GM18511 (cell line): ENCODE measurements around the gene CAPN1.
"Not testable (repeated sequence)": the region's sequence is repeated elsewhere in the genome, so short reads cannot be mapped to it uniquely, and the experiment has no call there.

Experiments used
- ATAC-seq: cut with Tn5 transposase; IDR thresholded peaks from one replicate; pipeline ENCODE4 v1.9.1; 2021; ENCODE audit warnings: mild to moderate bottlenecking, moderate library complexity; ENCODE audit not compliant: unreplicated experiment

Gene CAPN1

GRCh38 chr11:65181569-65182257, at the start of gene CAPN1:
Gene CAPN1 (plus strand): TSS chr11:65181928. CDS start chr11:65182702, 774 bp downstream.
- ATAC-seq = peak; percentile 66

GRCh38 chr11:65132238-65132987, 49.3 kb upstream of the CAPN1 start:
- peak; percentile 42 for ATAC-seq

- ATAC-seq = no peak
These were observed 48.6 kb upstream of the CAPN1 start for GRCh38 chr11:65132988-65133700.

GRCh38 chr11:65133724-65134123, 48.0 kb upstream of the CAPN1 start:
- ATAC-seq = no peak

- ATAC-seq = peak; percentile 61
These were observed 47.3 kb upstream of the CAPN1 start, which contains the start of gene SYVN1 for GRCh38 chr11:65134240-65134951. Gene SYVN1 (minus strand): TSS chr11:65134519. CDS start chr11:65133601, 918 bp downstream.

GRCh38 chr11:65134952-65135632, 46.6 kb upstream of the CAPN1 start:
- peak; percentile 65 for ATAC-seq

GRCh38 chr11:65135633-65136145, 46.0 kb upstream of the CAPN1 start:
- no peak for ATAC-seq

GRCh38 chr11:65136515-65137096, 45.1 kb upstream of the CAPN1 start:
- no peak for ATAC-seq

GRCh38 chr11:65141896-65142494, 39.7 kb upstream of the CAPN1 start:
- no peak for ATAC-seq

GRCh38 chr11:65147352-65148075, 34.2 kb upstream of the CAPN1 start:
- no peak for ATAC-seq

- ATAC-seq = no peak
These were observed 33.1 kb upstream of the CAPN1 start for GRCh38 chr11:65148657-65149056.

- not testable (repeated sequence) for ATAC-seq
These were observed 31.6 kb upstream of the CAPN1 start for GRCh38 chr11:65150131-65150508.

GRCh38 chr11:65150509-65151299, 31.0 kb upstream of the CAPN1 start:
- ATAC-seq = no peak

- ATAC-seq = no peak
These were observed 30.3 kb upstream of the CAPN1 start for GRCh38 chr11:65151331-65151899.

- no peak for ATAC-seq
These were observed 29.6 kb upstream of the CAPN1 start for GRCh38 chr11:65152122-65152521.

- no peak for ATAC-seq
These were observed 25.5 kb upstream of the CAPN1 start for GRCh38 chr11:65156256-65156655.

- no peak for ATAC-seq
These were observed 24.8 kb upstream of the CAPN1 start for GRCh38 chr11:65156926-65157325.

GRCh38 chr11:65157336-65157735, 24.4 kb upstream of the CAPN1 start:
- no peak for ATAC-seq
